Fibroblast of skin of left quadriceps (primary cell): ENCODE results near the gene ACD.
"Not testable (repeated sequence)": the region's sequence is repeated elsewhere in the genome, so short reads cannot be mapped to it uniquely, and the experiment has no call there.

Experiments
- DNase-seq, 2 experiments: peaks; one replicate each; pipeline ENCODE4 v3.0.0-alpha.2; 2013; ENCODE audit warnings: low read depth in 2 of 2

Gene ACD

GRCh38 chr16:67659675-67660563 is at the start of gene ACD:
Gene ACD (minus strand): TSS chr16:67660260. CDS start chr16:67660220, 40 bp downstream.
- peak; percentile 75 to 77 for DNase-seq

GRCh38 chr16:67709050-67709449 is 49.0 kb upstream of the ACD start:
- no peak for DNase-seq

GRCh38 chr16:67708368-67708771 is 48.3 kb upstream of the ACD start:
- no peak for DNase-seq

- no peak for DNase-seq
Measured at GRCh38 chr16:67707790-67708189, 47.7 kb upstream of the ACD start.

- DNase-seq: no peak
Measured at GRCh38 chr16:67707210-67707609, 47.1 kb upstream of the ACD start.

GRCh38 chr16:67704110-67704509 is 44.0 kb upstream of the ACD start:
- DNase-seq: no peak

- no peak for DNase-seq
Measured at GRCh38 chr16:67703626-67704025, 43.6 kb upstream of the ACD start.

- no peak for DNase-seq
Measured at GRCh38 chr16:67702130-67702529, 42.1 kb upstream of the ACD start.

GRCh38 chr16:67701420-67701819 is 41.4 kb upstream of the ACD start:
- no peak for DNase-seq

GRCh38 chr16:67699265-67699664 is 39.2 kb upstream of the ACD start:
- DNase-seq: no peak

GRCh38 chr16:67697422-67698185 is 37.5 kb upstream of the ACD start:
- no peak for DNase-seq

- DNase-seq: no peak
Measured at GRCh38 chr16:67694611-67695010, 34.6 kb upstream of the ACD start.

- not testable (repeated sequence) for DNase-seq
Measured at GRCh38 chr16:67693517-67694285, 33.6 kb upstream of the ACD start.

- DNase-seq: no peak
Measured at GRCh38 chr16:67685388-67686112, 25.5 kb upstream of the ACD start.

- DNase-seq: no peak
Measured at GRCh38 chr16:67683767-67684166, 23.7 kb upstream of the ACD start.

- no peak for DNase-seq
Measured at GRCh38 chr16:67679935-67680897, 20.2 kb upstream of the ACD start.

GRCh38 chr16:67678354-67679023 is 18.4 kb upstream of the ACD start:
- no peak for DNase-seq

- no peak for DNase-seq
Measured at GRCh38 chr16:67677712-67678111, 17.7 kb upstream of the ACD start.

- DNase-seq: no peak
Measured at GRCh38 chr16:67676939-67677338, 16.9 kb upstream of the ACD start.

- no peak for DNase-seq
Measured at GRCh38 chr16:67676516-67676915, 16.5 kb upstream of the ACD start.
